GM12874 (cell line): ENCODE data around the gene ODF2L.

Experiments used
- CTCF ChIP-seq: IDR thresholded peaks from 2 replicates; pipeline ENCODE4 v1.5.1; 2011; ENCODE audit warnings: low read depth, mild to moderate bottlenecking, control low read depth, low read length, moderate library complexity; ENCODE audit not compliant: insufficient read depth

Gene ODF2L

GRCh38 chr1:86395751-86396497 is at the start of gene ODF2L:
Gene ODF2L (minus strand): TSS chr1:86396323. CDS start chr1:86387027, 9,296 bp downstream.
- no peak for TF ChIP-seq CTCF

GRCh38 chr1:86445919-86446318 is 49.8 kb upstream of the ODF2L start:
- no peak for TF ChIP-seq CTCF

- TF ChIP-seq CTCF = no peak
These were observed 45.9 kb upstream of the ODF2L start for GRCh38 chr1:86441997-86442396.

GRCh38 chr1:86441581-86441980 is 45.5 kb upstream of the ODF2L start:
- no peak for TF ChIP-seq CTCF

GRCh38 chr1:86436041-86436440 is 39.9 kb upstream of the ODF2L start:
- TF ChIP-seq CTCF = no peak

GRCh38 chr1:86435327-86435726 is 39.2 kb upstream of the ODF2L start:
- TF ChIP-seq CTCF = no peak

- TF ChIP-seq CTCF = no peak
These were observed 37.9 kb upstream of the ODF2L start for GRCh38 chr1:86434059-86434458.
